ENCODE measurements around the gene MARCHF3.

The MARCHF3 gene

GRCh38 chr5:127010362-127010761, 20.0 kb downstream of the MARCHF3 start:
- Histone ChIP-seq H3K27me3 (replicated peaks; ENCODE audit: insufficient read depth, low read length) (no peaks in the 10 kb centered on the region), H3K9ac (ENCODE audit: low read length) (no peak overlapping the region), H4K20me1 (ENCODE audit: insufficient read depth, low read length) (no peaks in the 10 kb centered on the region), H3K4me1 (ENCODE audit: low read length) (peaks cover 10% of the 10 kb centered on the region), H3K79me2 (ENCODE audit: low read length) (peaks cover 33% of the 10 kb centered on the region), H3K36me3 (replicated peaks; ENCODE audit: insufficient read depth, low read length) (no peaks in the 10 kb centered on the region), H3F3A (ENCODE audit: insufficient read depth, low read length) (no peaks in the 10 kb centered on the region), H3K4me3 (ENCODE audit: low read length) (no peak overlapping the region), H3K4me2 (ENCODE audit: low read depth, low read length) (no peak overlapping the region), H2AFZ (ENCODE audit: low read length) (no peak overlapping the region), H3K9me2 (replicated peaks; ENCODE audit: insufficient read depth, low read length) (no peaks in the 10 kb centered on the region), H3K9me3 (replicated peaks; ENCODE audit: insufficient read depth, low read length) (no peaks in the 10 kb centered on the region), H3K27ac (ENCODE audit: low read length) (no peak overlapping the region)
- no peak for TF ChIP-seq CTCF (IDR thresholded peaks at IDR 0.05; ENCODE audit: low read length)
- no peak for TF ChIP-seq EZH2phosphoT487 (IDR thresholded peaks at IDR 0.05; ENCODE audit: low read length)
- no peak for TF ChIP-seq EZH2 (optimal IDR thresholded peaks at IDR 0.05; ENCODE audit: low read depth, low read length)
- DNase-seq = no peak

- no peak for TF ChIP-seq CTCF (IDR thresholded peaks at IDR 0.05; ENCODE audit: low read length)
- TF ChIP-seq EZH2phosphoT487 (IDR thresholded peaks at IDR 0.05; ENCODE audit: low read length) = no peak
- TF ChIP-seq EZH2 (optimal IDR thresholded peaks at IDR 0.05; ENCODE audit: low read depth, low read length) = no peak
- Histone ChIP-seq H3K27ac (ENCODE audit: low read length) (no peak overlapping the region), H3K4me3 (ENCODE audit: low read length) (no peak overlapping the region), H2AFZ (ENCODE audit: low read length) (no peak overlapping the region), H3K4me1 (ENCODE audit: low read length) (peaks cover 10% of the 10 kb centered on the region), H3F3A (ENCODE audit: insufficient read depth, low read length) (no peaks in the 10 kb centered on the region), H4K20me1 (ENCODE audit: insufficient read depth, low read length) (no peaks in the 10 kb centered on the region), H3K79me2 (ENCODE audit: low read length) (peaks cover 28% of the 10 kb centered on the region), H3K9ac (ENCODE audit: low read length) (no peak overlapping the region), H3K4me2 (ENCODE audit: low read depth, low read length) (no peak overlapping the region), H3K36me3 (replicated peaks; ENCODE audit: insufficient read depth, low read length) (no peaks in the 10 kb centered on the region), H3K9me2 (replicated peaks; ENCODE audit: insufficient read depth, low read length) (no peaks in the 10 kb centered on the region), H3K9me3 (replicated peaks; ENCODE audit: insufficient read depth, low read length) (no peaks in the 10 kb centered on the region), H3K27me3 (replicated peaks; ENCODE audit: insufficient read depth, low read length) (no peaks in the 10 kb centered on the region)
- no peak for DNase-seq
Observed at GRCh38 chr5:127009784-127010183, 20.6 kb downstream of the MARCHF3 start.

- no peak overlapping the region for H3K4me2 ChIP-seq (ENCODE audit: low read depth, low read length)
- TF ChIP-seq EZH2phosphoT487 (IDR thresholded peaks at IDR 0.05; ENCODE audit: low read length) (no peak), CTCF (IDR thresholded peaks at IDR 0.05; ENCODE audit: low read length) (no peak), EZH2 (optimal IDR thresholded peaks at IDR 0.05; ENCODE audit: low read depth, low read length) (no peak)
Observed at GRCh38 chr5:127008300-127008975, 21.9 kb downstream of the MARCHF3 start.

More at GRCh38 chr5:127008300-127008975, 21.9 kb downstream of the MARCHF3 start:
- Histone ChIP-seq H3K79me2 (ENCODE audit: low read length) (peaks cover 28% of the 10 kb centered on the region), H4K20me1 (ENCODE audit: insufficient read depth, low read length) (no peaks in the 10 kb centered on the region), H3K4me3 (ENCODE audit: low read length) (no peak overlapping the region), H3K9me3 (replicated peaks; ENCODE audit: insufficient read depth, low read length) (no peaks in the 10 kb centered on the region), H3K9me2 (replicated peaks; ENCODE audit: insufficient read depth, low read length) (no peaks in the 10 kb centered on the region), H3K9ac (ENCODE audit: low read length) (no peak overlapping the region), H3K27ac (ENCODE audit: low read length) (no peak overlapping the region), H3K27me3 (replicated peaks; ENCODE audit: insufficient read depth, low read length) (no peaks in the 10 kb centered on the region), H3K36me3 (replicated peaks; ENCODE audit: insufficient read depth, low read length) (no peaks in the 10 kb centered on the region), H3F3A (ENCODE audit: insufficient read depth, low read length) (no peaks in the 10 kb centered on the region), H3K4me1 (ENCODE audit: low read length) (peaks cover 10% of the 10 kb centered on the region), H2AFZ (ENCODE audit: low read length) (no peak overlapping the region)
- DNase-seq = no peak

Data from MM.1S (cell line).